ENCODE measurements around the gene ARL5C.

Gene ARL5C

DNA sequence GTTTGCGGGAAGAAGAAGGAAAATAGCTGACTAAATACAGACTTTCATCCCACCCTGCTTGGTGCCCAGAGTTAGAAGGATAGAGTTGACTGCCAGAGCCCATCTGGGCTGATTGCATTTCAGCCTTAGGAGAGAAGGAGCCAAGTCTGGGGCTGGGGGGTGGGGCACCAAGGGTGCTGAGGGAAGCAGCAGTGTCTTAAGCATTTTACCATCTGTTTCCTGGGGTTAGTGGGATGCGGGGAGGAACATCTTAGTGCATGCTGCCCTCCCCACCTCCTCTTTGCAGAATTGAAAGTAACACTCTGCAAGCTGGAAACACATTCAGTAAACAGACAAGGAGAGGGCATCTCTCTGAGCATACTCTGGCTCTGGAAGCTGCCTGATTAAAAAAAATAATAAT, 1.5 kb upstream of the ARL5C start:
- no peak for DNase-seq (ENCODE audit: low spot score)

- no peak for DNase-seq (ENCODE audit: low spot score)
Observed at GRCh38 chr17:39166437-39167335, 725 bp upstream of the ARL5C start.

- DNase-seq (ENCODE audit: low spot score): peak; percentile 76
Observed at GRCh38 chr17:39165178-39165840, 652 bp downstream of the ARL5C start.

- peak; percentile 92 for DNase-seq (ENCODE audit: low spot score)
Observed at GRCh38 chr17:39164675-39165143, 1.3 kb downstream of the ARL5C start.

DNA sequence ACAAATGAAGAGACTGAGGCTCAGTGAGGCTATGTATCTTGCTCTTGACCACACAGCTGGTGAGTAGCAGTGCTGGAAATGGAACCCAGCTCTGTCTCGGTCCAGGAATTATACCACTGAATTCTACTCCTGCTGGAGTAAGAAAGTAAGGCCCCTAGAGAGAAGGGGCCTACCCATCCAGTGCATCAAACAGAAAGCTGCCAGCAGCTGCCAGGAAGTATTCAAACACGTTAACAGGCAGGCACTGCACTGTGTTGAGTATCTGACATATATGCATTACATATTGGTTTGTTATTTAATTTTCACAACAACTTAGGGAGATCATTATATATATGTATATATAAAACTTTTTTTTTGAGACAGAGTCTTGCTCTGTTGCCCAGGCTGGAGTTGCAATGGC, 4.0 kb downstream of the ARL5C start:
- no peak for DNase-seq (ENCODE audit: low spot score)

GRCh38 chr17:39158623-39159022, 7.3 kb downstream of the ARL5C start:
- DNase-seq (ENCODE audit: low spot score): no peak

DNA sequence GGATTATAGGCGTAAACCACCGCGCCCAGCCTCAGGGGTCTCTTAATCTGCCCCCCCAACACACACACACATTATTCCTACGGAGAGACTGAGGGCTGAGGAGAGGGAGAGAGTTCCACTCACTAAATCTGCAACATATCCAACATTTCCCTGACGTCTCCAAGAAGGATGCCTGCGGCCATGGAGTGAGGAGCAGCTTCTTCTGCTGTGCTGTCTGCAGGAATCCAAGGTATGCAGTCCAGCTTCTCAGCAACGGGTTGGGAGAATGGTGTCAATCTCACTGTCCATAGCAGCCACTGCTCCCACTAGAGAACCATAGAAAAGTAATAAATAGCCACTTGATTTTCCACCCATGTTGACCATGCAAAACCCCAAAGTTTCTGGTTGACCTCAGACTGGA, 9.5 kb downstream of the ARL5C start:
- no peak for DNase-seq (ENCODE audit: low spot score)

GRCh38 chr17:39155654-39156053, 10.3 kb downstream of the ARL5C start:
- DNase-seq (ENCODE audit: low spot score): no peak

DNA sequence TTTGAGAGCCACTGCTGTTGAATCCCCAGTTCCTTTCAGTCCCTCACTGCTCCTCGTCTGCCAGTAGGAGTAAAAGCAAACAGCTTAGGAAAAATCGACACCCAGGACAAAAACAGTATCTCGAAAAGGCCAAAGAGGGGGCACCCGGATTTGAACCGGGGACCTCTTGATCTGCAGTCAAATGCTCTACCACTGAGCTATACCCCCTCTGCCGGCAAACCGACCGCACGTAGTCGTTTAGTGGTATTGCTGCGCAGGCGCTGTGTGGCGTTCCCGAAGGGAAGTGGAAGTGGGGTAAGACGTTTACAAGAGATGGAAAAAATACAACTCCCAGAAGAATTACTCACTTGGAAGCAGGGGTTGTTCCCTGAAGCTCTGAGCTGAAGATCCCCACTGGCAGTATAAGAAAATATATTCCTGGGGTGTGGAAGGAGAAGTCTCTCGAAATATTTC, 12.3 kb downstream of the ARL5C start:
- peak; percentile 99 for DNase-seq (ENCODE audit: low spot score)

GRCh38 chr17:39151943-39152818, 13.8 kb downstream of the ARL5C start:
- DNase-seq (ENCODE audit: low spot score): peak; percentile 80

DNA sequence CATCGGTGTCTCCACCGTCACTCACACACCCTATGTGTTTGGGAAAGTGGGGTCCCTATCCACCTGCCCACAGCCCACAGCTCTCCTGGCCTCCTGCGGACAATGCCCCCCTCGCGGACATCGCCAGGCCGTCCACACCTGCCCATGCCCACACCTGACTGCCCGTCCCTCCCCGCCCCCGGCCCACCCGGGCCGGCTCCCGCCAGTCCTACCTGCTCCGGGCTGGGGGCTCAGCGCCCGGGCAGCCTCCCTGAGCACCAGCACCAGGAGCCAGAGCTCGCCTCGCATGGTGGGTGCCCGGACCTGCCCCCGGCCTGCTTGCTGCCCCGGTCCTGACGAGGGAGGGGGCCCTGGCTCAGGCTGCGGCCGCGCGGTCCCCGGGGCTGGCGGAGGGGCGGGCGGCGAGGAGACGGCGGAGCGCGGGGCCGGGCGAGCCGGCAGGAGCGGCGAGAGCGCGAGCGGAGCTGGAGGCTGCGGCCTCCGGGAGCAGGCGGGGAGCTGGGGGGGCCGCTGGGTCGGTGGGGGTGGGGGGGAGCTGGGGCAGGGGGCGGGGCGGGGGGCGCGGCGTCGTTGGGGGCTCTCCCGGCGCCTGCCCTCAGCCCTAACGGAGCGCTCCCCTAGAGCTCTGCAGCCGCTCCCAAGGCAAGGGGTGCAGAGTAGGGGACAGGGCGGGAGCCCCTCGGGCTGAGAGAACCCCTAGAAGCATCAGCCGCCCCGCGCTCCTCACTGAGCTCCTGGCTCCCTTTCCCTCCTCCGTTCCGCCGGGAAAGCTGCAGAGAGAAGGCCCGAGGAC, 14.6 kb downstream of the ARL5C start, which contains the start of gene PLXDC1:
TSS of gene PLXDC1 (minus strand) at position 488 of the 793 bp plus-strand sequence. CDS start at position 288, 200 bp downstream.
- peak; percentile 78 for DNase-seq (ENCODE audit: low spot score)

DNA sequence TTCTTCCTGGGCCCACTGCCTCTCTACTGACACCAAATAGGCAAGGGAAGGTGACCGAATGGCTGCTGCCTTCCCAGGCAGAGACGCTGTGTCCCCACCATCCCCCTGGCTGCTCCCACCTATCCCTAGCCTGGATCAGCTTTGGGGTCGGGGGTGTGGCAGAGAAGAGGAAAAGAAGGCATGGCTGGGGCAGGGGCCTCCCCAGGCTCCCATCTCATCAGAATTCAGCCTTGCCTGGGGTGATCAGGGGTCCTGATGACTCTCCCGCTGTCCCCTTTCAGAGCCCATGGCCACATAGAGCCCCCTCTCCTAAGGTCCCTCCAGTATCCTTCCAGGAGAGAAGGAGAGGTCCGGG, 15.2 kb downstream of the ARL5C start:
- no peak for DNase-seq (ENCODE audit: low spot score)

- DNase-seq (ENCODE audit: low spot score): peak; percentile 44
Observed at GRCh38 chr17:39150104-39150634, 15.8 kb downstream of the ARL5C start.

GRCh38 chr17:39147221-39148185, 18.5 kb downstream of the ARL5C start:
- peak; percentile 43 for DNase-seq (ENCODE audit: low spot score)

- DNase-seq (ENCODE audit: low spot score): no peak
Observed at GRCh38 chr17:39146273-39146672, 19.7 kb downstream of the ARL5C start.

GRCh38 chr17:39145143-39145542, 20.8 kb downstream of the ARL5C start:
- no peak for DNase-seq (ENCODE audit: low spot score)

DNA sequence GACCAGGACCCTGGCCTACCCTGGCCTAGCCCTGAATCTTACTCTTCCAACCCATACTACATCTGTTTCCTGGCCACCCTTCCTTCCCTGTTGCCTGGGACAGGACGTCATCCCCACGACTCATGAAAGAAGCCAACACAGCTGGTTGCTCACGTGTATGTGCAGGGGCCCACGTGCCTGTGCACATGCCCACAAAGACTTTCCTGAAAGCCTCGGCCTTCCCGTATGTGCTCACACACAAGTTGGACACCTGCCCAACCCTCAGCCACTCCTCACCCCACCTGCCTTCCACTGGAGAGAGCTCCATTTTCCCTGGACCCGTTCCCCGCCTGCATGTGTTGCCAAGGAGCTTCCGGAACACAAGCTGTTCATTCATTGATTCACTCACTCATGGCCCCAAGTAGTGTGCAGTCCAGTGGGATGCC, 21.5 kb downstream of the ARL5C start:
- no peak for DNase-seq (ENCODE audit: low spot score)

DNA sequence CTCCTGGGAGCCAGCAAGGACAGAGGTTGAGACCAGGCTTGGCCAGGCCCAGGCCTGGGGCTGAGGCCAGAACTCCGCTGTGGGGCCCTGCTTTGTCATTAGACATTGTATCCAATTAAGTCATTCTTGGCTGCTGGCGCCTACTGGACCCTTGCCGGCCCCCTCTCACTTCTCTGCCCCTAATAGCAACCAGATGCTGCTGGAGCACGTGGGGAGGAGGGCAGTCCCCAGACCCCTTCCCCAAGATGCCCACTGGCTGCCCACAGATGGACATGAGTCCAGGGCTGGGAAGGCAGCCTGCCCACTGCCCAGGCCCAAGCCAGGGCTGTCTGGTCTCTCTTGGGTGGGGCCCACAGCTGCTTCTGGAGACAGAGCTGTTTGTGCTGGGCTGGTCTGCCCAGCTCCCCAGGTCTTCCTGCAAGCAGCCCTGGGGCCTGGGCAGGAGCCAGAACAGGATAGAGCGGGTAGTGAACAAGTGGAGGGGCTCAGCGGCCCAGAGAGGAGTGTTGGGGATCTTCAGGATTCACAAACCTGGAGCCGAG, 22.3 kb downstream of the ARL5C start:
- no peak for DNase-seq (ENCODE audit: low spot score)

- no peak for DNase-seq (ENCODE audit: low spot score)
Observed at GRCh38 chr17:39141915-39142664, 23.9 kb downstream of the ARL5C start.
